ENCODE data around the gene PRSS50. TPM values are rescaled to one million over a fixed set of nuclear protein-coding genes. Genes with fewer than 3 reads are reported as not detected.

Gene PRSS50
- total RNA-seq, 1 experiment from 2014 or later: not detected

- intact Hi-C loops (cut with micrococcal nuclease; ENCODE audit: unreplicated experiment): no loop called here
- TF ChIP-seq, protein P1, sequence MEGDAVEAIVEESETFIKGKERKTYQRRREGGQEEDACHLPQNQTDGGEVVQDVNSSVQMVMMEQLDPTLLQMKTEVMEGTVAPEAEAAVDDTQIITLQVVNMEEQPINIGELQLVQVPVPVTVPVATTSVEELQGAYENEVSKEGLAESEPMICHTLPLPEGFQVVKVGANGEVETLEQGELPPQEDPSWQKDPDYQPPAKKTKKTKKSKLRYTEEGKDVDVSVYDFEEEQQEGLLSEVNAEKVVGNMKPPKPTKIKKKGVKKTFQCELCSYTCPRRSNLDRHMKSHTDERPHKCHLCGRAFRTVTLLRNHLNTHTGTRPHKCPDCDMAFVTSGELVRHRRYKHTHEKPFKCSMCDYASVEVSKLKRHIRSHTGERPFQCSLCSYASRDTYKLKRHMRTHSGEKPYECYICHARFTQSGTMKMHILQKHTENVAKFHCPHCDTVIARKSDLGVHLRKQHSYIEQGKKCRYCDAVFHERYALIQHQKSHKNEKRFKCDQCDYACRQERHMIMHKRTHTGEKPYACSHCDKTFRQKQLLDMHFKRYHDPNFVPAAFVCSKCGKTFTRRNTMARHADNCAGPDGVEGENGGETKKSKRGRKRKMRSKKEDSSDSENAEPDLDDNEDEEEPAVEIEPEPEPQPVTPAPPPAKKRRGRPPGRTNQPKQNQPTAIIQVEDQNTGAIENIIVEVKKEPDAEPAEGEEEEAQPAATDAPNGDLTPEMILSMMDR (conservative IDR thresholded peaks at IDR 0.05; ENCODE audit: low read depth, low read length): peak; percentile 40
- no peak for TF ChIP-seq EZH2 (IDR thresholded peaks at IDR 0.05; ENCODE audit: borderline replicate concordance, low read depth, low read length, poor library complexity, severe bottlenecking)
- POLR2A ChIA-PET (ENCODE audit: low non-redundant PET): no interaction called here
- Histone ChIP-seq H3K27ac (ENCODE audit: low read depth, low read length, poor library complexity, severe bottlenecking) (no peak overlapping the region), H3K4me1 (ENCODE audit: insufficient read depth, low read length, poor library complexity, severe bottlenecking) (no peaks in the 10 kb centered on the region), H3K4me3 (ENCODE audit: low read depth, low read length, poor library complexity, severe bottlenecking) (no peak overlapping the region), H3K9me3 (ENCODE audit: low read depth, low read length, poor library complexity, severe bottlenecking) (no peaks in the 10 kb centered on the region), H3K36me3 (ENCODE audit: insufficient read depth, low read length, poor library complexity, severe bottlenecking) (no peaks in the 10 kb centered on the region), H3K27me3 (replicated peaks; ENCODE audit: insufficient read depth, low read depth, low read length, poor library complexity) (no peaks in the 10 kb centered on the region)
- CTCF ChIA-PET: no interaction called here
- BruUV-seq (replicated peaks): no TSS peak
- peak; percentile 27 for DNase-seq (ENCODE audit: low spot score)
These were observed 22.3 kb downstream of the PRSS50 start for GRCh38 chr3:46695177-46695961.

DNA sequence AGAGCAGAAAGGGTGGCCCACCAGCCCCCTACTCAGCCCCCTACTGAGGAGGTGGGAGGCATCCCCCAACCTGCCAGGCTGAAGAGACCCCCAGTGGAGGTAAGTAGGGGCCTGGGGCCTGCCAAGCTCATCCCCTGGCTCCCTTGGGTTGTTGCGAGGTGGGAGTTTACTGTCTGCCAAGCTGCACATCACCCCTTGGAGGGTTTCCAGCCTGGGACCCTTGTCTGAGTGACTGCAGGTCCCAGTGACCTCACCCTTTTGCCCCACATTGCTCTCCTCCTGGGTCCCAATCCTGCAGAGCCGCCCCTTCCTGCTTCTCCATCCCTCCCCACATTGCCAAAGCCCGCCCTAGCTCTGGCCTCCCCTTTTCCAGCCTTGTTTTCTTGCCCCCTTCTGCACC, 23.1 kb downstream of the PRSS50 start:
- Histone ChIP-seq H3K9me3 (ENCODE audit: low read depth, low read length, poor library complexity, severe bottlenecking) (no peaks in the 10 kb centered on the region), H3K27ac (ENCODE audit: low read depth, low read length, poor library complexity, severe bottlenecking) (no peak overlapping the region), H3K36me3 (ENCODE audit: insufficient read depth, low read length, poor library complexity, severe bottlenecking) (no peaks in the 10 kb centered on the region), H3K4me3 (ENCODE audit: low read depth, low read length, poor library complexity, severe bottlenecking) (no peak overlapping the region), H3K4me1 (ENCODE audit: insufficient read depth, low read length, poor library complexity, severe bottlenecking) (no peaks in the 10 kb centered on the region), H3K27me3 (replicated peaks; ENCODE audit: insufficient read depth, low read depth, low read length, poor library complexity) (no peaks in the 10 kb centered on the region)
- TF ChIP-seq, protein P1 (conservative IDR thresholded peaks at IDR 0.05; ENCODE audit: low read depth, low read length): no peak
- DNase-seq (ENCODE audit: low spot score): no peak
- intact Hi-C loops (cut with micrococcal nuclease; ENCODE audit: unreplicated experiment): no loop called here
- ChIA-PET CTCF (no interaction called here), POLR2A (ENCODE audit: low non-redundant PET) (no interaction called here)
- no TSS peak for BruUV-seq (replicated peaks)

DNA sequence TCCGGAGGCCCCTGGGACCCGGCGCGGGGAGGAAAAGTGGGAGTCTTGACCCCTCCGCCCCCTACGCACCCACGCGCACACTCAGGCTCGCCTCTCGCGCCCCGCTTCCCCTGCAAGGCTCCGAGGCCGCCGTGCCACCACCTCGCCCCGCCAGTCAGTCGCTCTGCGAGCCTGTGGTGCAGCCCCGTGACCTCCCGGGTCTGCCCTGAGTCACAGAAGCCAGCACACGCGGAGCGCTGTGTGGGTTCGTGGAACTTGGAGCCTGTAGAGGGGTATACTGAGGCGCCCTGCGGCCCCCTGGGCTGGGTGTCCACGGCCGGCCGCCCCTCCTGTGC, 23.8 kb downstream of the PRSS50 start:
- intact Hi-C loops (cut with micrococcal nuclease; ENCODE audit: unreplicated experiment): no loop called here
- no TSS peak for BruUV-seq (replicated peaks)
- Histone ChIP-seq H3K4me3 (ENCODE audit: low read depth, low read length, poor library complexity, severe bottlenecking) (no peak overlapping the region), H3K36me3 (ENCODE audit: insufficient read depth, low read length, poor library complexity, severe bottlenecking) (no peaks in the 10 kb centered on the region), H3K27me3 (replicated peaks; ENCODE audit: insufficient read depth, low read depth, low read length, poor library complexity) (no peaks in the 10 kb centered on the region), H3K9me3 (ENCODE audit: low read depth, low read length, poor library complexity, severe bottlenecking) (no peaks in the 10 kb centered on the region), H3K4me1 (ENCODE audit: insufficient read depth, low read length, poor library complexity, severe bottlenecking) (no peaks in the 10 kb centered on the region), H3K27ac (ENCODE audit: low read depth, low read length, poor library complexity, severe bottlenecking) (no peak overlapping the region)
- POLR2A ChIA-PET (ENCODE audit: low non-redundant PET): no interaction called here
- no peak for TF ChIP-seq EZH2 (IDR thresholded peaks at IDR 0.05; ENCODE audit: borderline replicate concordance, low read depth, low read length, poor library complexity, severe bottlenecking)
- TF ChIP-seq, protein P1 (conservative IDR thresholded peaks at IDR 0.05; ENCODE audit: low read depth, low read length): no peak
- CTCF ChIA-PET: interaction anchor here (0.6 kb wide), 1 partner anchor 220 kb away, joined by 4 read pairs; no protein-coding TSS in a partner anchor
- DNase-seq (ENCODE audit: low spot score): no peak
